HepG2 (cell line): Measurements from ENCODE around the gene MTFR1L. TPM values are rescaled to one million over a fixed set of nuclear protein-coding genes. Genes with fewer than 3 reads are reported as not detected.

Experiments used
- ATAC-seq: fragments of 200-7000 bp; cut with Tn5 transposase; 3 replicates; pipeline ENCODE4 v1.9.1; 2020; ENCODE audit warnings: mild to moderate bottlenecking, moderate library complexity
- BruUV-seq: library from RNA; stranded (reverse); fragments of 400-500 nt; replicated peaks from 2 replicates; lab custom pipeline; 2021; lab: Mats Ljungman, UMichigan
- CTCF ChIA-PET: fragments of 300-600 bp; formaldehyde crosslinking; extraction: SDS; loops from one replicate; lab custom pipeline; 2021; ENCODE audit warnings: low total read pairs, inconsistent platforms, low intra/inter-chr PET ratio; lab: Yijun Ruan, JAX
- POLR2A ChIA-PET: fragments of 350-600 bp; sonication (Branson Sonifier 250); formaldehyde crosslinking; loops from one replicate; lab custom pipeline; 2020; ENCODE audit warnings: antibody characterized with exemption, inconsistent platforms; lab: Yijun Ruan, JAX
- DNase-seq: peaks from one replicate; pipeline ENCODE4 v3.0.0-alpha.2; 2015; ENCODE audit warnings: low spot score
- FAIRE-seq: peaks from 3 replicates; lab custom pipeline; 2011; peaks lifted over from hg19 to GRCh38; lab: Jason Lieb, UNC
- H2AFZ ChIP-seq: one replicate; pipeline ENCODE4 v1.6.1; 2011; ENCODE audit warnings: low read length, inconsistent platforms
- H3K27ac ChIP-seq: fragments of 300-600 bp; 3 replicates; pipeline ENCODE4 v1.8.0; 2011; ENCODE audit warnings: mixed run types, mild to moderate bottlenecking, mixed read lengths, low read length, inconsistent platforms; ENCODE audit not compliant: insufficient read depth; ENCODE audit errors: extremely low read length
- H3K27me3 ChIP-seq, 2 experiments: fragments of 200-600 bp in 1 of 2; 2 replicates in 1 of 2; 3 replicates in 1 of 2; pipeline versions ENCODE4 v1.6.0 to v1.8.0; 2011; ENCODE audit warnings: low read length in 2 of 2, mild to moderate bottlenecking in 2 of 2, moderate library complexity in 2 of 2, inconsistent platforms in 1 of 2; ENCODE audit not compliant: insufficient read depth in 2 of 2, control insufficient read depth in 1 of 2
- H3K36me3 ChIP-seq, 2 experiments: fragments of 200-600 bp in 1 of 2; replicated peaks in 1 of 2; 2 replicates in 1 of 2; 3 replicates in 1 of 2; pipeline versions ENCODE4 v1.5.1 to v1.8.0; 2011; ENCODE audit warnings: low read length in 2 of 2, inconsistent platforms in 1 of 2; ENCODE audit not compliant: insufficient read depth in 2 of 2, control insufficient read depth in 1 of 2
- H3K4me1 ChIP-seq: 2 replicates; pipeline ENCODE4 v1.5.1; 2012; ENCODE audit warnings: low read length, inconsistent platforms; ENCODE audit not compliant: insufficient read depth
- H3K4me2 ChIP-seq: 2 replicates; pipeline ENCODE4 v1.6.0; 2011; ENCODE audit warnings: low read depth, low read length, inconsistent platforms
- H3K4me3 ChIP-seq, 3 experiments: fragments of 200-600 bp in 1 of 3; sonication (generic), shearing (Covaris generic) in 1 of 3; replicated peaks in 1 of 3; 2 replicates each; pipeline ENCODE4 v1.5.1; 2011 to 2016; ENCODE audit warnings: low read length in 3 of 3, inconsistent platforms in 2 of 3, low read depth in 2 of 3, mild to moderate bottlenecking in 2 of 3, control low read depth in 1 of 3, mixed read lengths in 1 of 3; ENCODE audit not compliant: insufficient read depth in 1 of 3
- H3K79me2 ChIP-seq: one replicate; pipeline ENCODE4 v1.6.1; 2011; ENCODE audit warnings: low read length, inconsistent platforms; ENCODE audit not compliant: insufficient read depth
- H3K9ac ChIP-seq: 2 replicates; pipeline ENCODE4 v1.6.0; 2011; ENCODE audit warnings: mild to moderate bottlenecking, low read depth, low read length, inconsistent platforms; ENCODE audit not compliant: insufficient read depth
- H3K9me3 ChIP-seq: 2 replicates; pipeline ENCODE4 v1.5.1; 2012; ENCODE audit warnings: mild to moderate bottlenecking, low read length
- H4K20me1 ChIP-seq: 2 replicates; pipeline ENCODE4 v1.6.0; 2011; ENCODE audit warnings: inconsistent platforms, mild to moderate bottlenecking, low read length, moderate library complexity; ENCODE audit not compliant: insufficient read depth
- ATF4 ChIP-seq, 2 experiments: fragments of 450-650 bp in 1 of 2; sonication (generic) in 1 of 2; formaldehyde crosslinking; IDR thresholded peaks; 2 replicates each; pipeline versions ENCODE4 v1.5.0 to v1.8.0; 2020 to 2022; ENCODE audit warnings: mild to moderate bottlenecking in 1 of 2, missing genetic modification reagents in 1 of 2
- ATF5 ChIP-seq: sonication (generic); formaldehyde crosslinking; IDR thresholded peaks from 2 replicates; pipeline ENCODE4 v1.4.0; 2020; ENCODE audit warnings: mild to moderate bottlenecking, low read depth, missing genetic modification reagents
- ATF7-NPFF ChIP-seq: sonication (generic); formaldehyde crosslinking; IDR thresholded peaks from 2 replicates; pipeline ENCODE4 v1.8.1; 2023; ENCODE audit warnings: mild to moderate bottlenecking, low read depth, missing genetic modification reagents, moderate library complexity
- CBX5 ChIP-seq: sonication (generic); formaldehyde crosslinking; IDR thresholded peaks from 2 replicates; pipeline ENCODE4 v1.4.0; 2020; ENCODE audit warnings: missing genetic modification reagents, borderline replicate concordance
- E2F2 ChIP-seq: sonication (generic); formaldehyde crosslinking; IDR thresholded peaks from 2 replicates; pipeline ENCODE4 v1.4.0; 2020; ENCODE audit warnings: missing genetic modification reagents, borderline replicate concordance
- GATAD2A ChIP-seq: IDR thresholded peaks from 2 replicates; pipeline ENCODE4 v1.6.1; 2016
- HMG20B ChIP-seq: conservative IDR thresholded peaks from 2 replicates; pipeline ENCODE4 v1.6.1; 2016; ENCODE audit warnings: missing genetic modification reagents, missing compliant biosample characterization
- KLF11 ChIP-seq: IDR thresholded peaks from 2 replicates; pipeline ENCODE4 v1.6.1; 2016; ENCODE audit warnings: missing compliant biosample characterization
- MED8 ChIP-seq: sonication (generic); formaldehyde crosslinking; IDR thresholded peaks from 2 replicates; pipeline ENCODE4 v1.8.1; 2023; ENCODE audit warnings: mild to moderate bottlenecking, missing genetic modification reagents; ENCODE audit not compliant: insufficient replicate concordance
- MIER3 ChIP-seq: IDR thresholded peaks from 2 replicates; pipeline ENCODE4 v1.6.1; 2016; ENCODE audit warnings: missing compliant biosample characterization, borderline replicate concordance
- MYC ChIP-seq: sonication (generic); formaldehyde crosslinking; IDR thresholded peaks from 2 replicates; pipeline ENCODE4 v1.9.0; 2021; ENCODE audit warnings: missing genetic modification reagents, borderline replicate concordance
- PPARG ChIP-seq: conservative IDR thresholded peaks from 2 replicates; pipeline ENCODE4 v1.6.1; 2016; ENCODE audit warnings: missing biosample characterization, missing genetic modification reagents
- RFX5 ChIP-seq: IDR thresholded peaks from 2 replicates; pipeline ENCODE4 v1.6.1; 2011; ENCODE audit warnings: low read depth, low read length, improper control_type of control experiment
- SALL1 ChIP-seq: sonication (generic); formaldehyde crosslinking; IDR thresholded peaks from 2 replicates; pipeline ENCODE4 v1.8.0; 2022; ENCODE audit warnings: mild to moderate bottlenecking, missing genetic modification reagents
- TRIM24 ChIP-seq: sonication (generic); formaldehyde crosslinking; IDR thresholded peaks from 2 replicates; pipeline ENCODE4 v1.8.0; 2022; ENCODE audit warnings: mild to moderate bottlenecking, missing genetic modification reagents
- ZNF414 ChIP-seq: sonication (generic); formaldehyde crosslinking; IDR thresholded peaks from 2 replicates; pipeline ENCODE4 v1.5.0; 2020; ENCODE audit warnings: missing genetic modification reagents
- ZNF619 ChIP-seq: sonication (generic); formaldehyde crosslinking; IDR thresholded peaks from 2 replicates; pipeline ENCODE4 v1.4.0; 2020; ENCODE audit warnings: mild to moderate bottlenecking, missing genetic modification reagents
- ZNF709 ChIP-seq: sonication (generic); formaldehyde crosslinking; IDR thresholded peaks from 2 replicates; pipeline ENCODE4 v1.5.0; 2020; ENCODE audit warnings: mild to moderate bottlenecking, missing genetic modification reagents
- ZNF713 ChIP-seq: sonication (generic); formaldehyde crosslinking; IDR thresholded peaks from 2 replicates; pipeline ENCODE4 v1.4.0; 2020; ENCODE audit warnings: mild to moderate bottlenecking, missing genetic modification reagents
- WGBS: methylation state at CpG from one replicate; pipeline ENCODE4 v1.1.6; 2017; ENCODE audit warnings: low lambda C conversion rate; 5-methylcytosine and 5-hydroxymethylcytosine counted together
- in situ Hi-C: cut with HindIII; loops from 2 replicates; pipeline ENCODE4 v1.10.0; 2017; ENCODE audit warnings: low pct_unique_long_range_greater_than_20kb; ENCODE audit not compliant: extremely low pct_ligation_motif_present
- intact Hi-C: fragments of 100-400 bp; cut with micrococcal nuclease; formaldehyde crosslinking; loops from one replicate; pipeline ENCODE4 v1.10.0; 2022; ENCODE audit not compliant: unreplicated experiment
- polyA plus RNA-seq, 8 experiments: library from polyadenylated mRNA; depleted of rRNA in 3 of 8; stranded (reverse) in 7 of 8; unstranded in 1 of 8; fragments of >200 nt; fragmentation: Illumina TruSeq in 4 of 8; extraction: Trizol in 4 of 8; gene quantifications; 2 replicates each; pipeline versions ENCODE4 v1.2.1 to v1.2.3, GENCODE V29; 2011 to 2016; ENCODE audit warnings: low read depth in 4 of 8, missing spikeins in 1 of 8, mixed read lengths in 1 of 8; ENCODE audit not compliant: insufficient read depth in 1 of 8
- total RNA-seq, 5 experiments: library from RNA; depleted of rRNA; stranded (reverse); fragments of >200 nt; fragmentation: Illumina TruSeq; extraction: Trizol; gene quantifications; 2 replicates each; pipeline ENCODE4 v1.2.3, GENCODE V29; 2016; ENCODE audit warnings: low read depth in 1 of 5

The MTFR1L gene
- total and polyA plus RNA-seq, 2 of the 13 experiments (the other 11 are each of a cell fraction or from before 2014, with no cell fraction given): 38.0 to 55.7 TPM

- peak; percentile 40; the same call in 1 of the 2 replicates for TF ChIP-seq GATAD2A (CRISPR knock-in tag)
- TF ChIP-seq HMG20B (CRISPR knock-in tag): no peak
- TF ChIP-seq SALL1: 0 out of 2 replicates have a peak, but pooled peaks have one; percentile 31
Measured at GRCh38 chr1:25818569-25818968, 1.2 kb upstream of the MTFR1L start (continued).

- no peaks in the 10 kb centered on the region; a peak in 1 of 5 replicates for H3K27me3 ChIP-seq
- H3K79me2 ChIP-seq: peaks cover 26% of the 10 kb centered on the region
- peak overlapping the region; percentile 90 to 94 (median 94) for H3K4me3 ChIP-seq
- FAIRE-seq (no peak), ATAC-seq (peak; percentile 81), DNase-seq (peak; percentile 69)
- H3K36me3 ChIP-seq: peaks cover 0 to 9% of the 10 kb centered on the region in 2 experiments; a peak in 1 of 5 replicates
- no TSS peak for BruUV-seq
- peak overlapping the region; percentile 95 for H3K4me2 ChIP-seq
- H3K9ac ChIP-seq: peak overlapping the region; percentile 98
- peaks cover 37% of the 10 kb centered on the region for H3K4me1 ChIP-seq
- H3K27ac ChIP-seq: peak overlapping the region; percentile 98
- in situ Hi-C loops (loop anchor here (10.0 to 25.0 kb wide), 2 partner anchors 174 to 208 kb away; partner anchors contain the start of genes MAN1C1 and PAFAH2), intact Hi-C loops (loop anchor here (5.0 kb wide), 2 partner anchors 72 to 177 kb away; partner anchors contain the start of gene PAFAH2)
- ChIA-PET POLR2A (interaction anchor here (0.9 to 3.3 kb wide), 13 partner anchors 9 to 349 kb away, joined by 3 to 20 read pairs (median 4); partner anchors contain the start of genes PAFAH2, SELENON and ZNF593), CTCF (no interaction called here)
- no peaks in the 10 kb centered on the region for H3K9me3 ChIP-seq
- WGBS: 2% methylated on average over 12 of the region's 67 CpGs
- H4K20me1 ChIP-seq: peaks cover 8% of the 10 kb centered on the region
- no peak overlapping the region for H2AFZ ChIP-seq
- no peak for TF ChIP-seq ATF5 (CRISPR knock-in tag)
- TF ChIP-seq ZNF709 (CRISPR knock-in tag): no peak
- no peak for TF ChIP-seq MED8 (CRISPR knock-in tag)
- TF ChIP-seq PPARG (CRISPR knock-in tag): no peak
- TF ChIP-seq CBX5: no peak
- TF ChIP-seq MYC: no peak; the same call in 1 of the 2 replicates
- peak; percentile 70; the same call in 1 of the 2 replicates for TF ChIP-seq ZNF414 (CRISPR knock-in tag)
- TF ChIP-seq ZNF713 (CRISPR knock-in tag): no peak
- TF ChIP-seq E2F2 (CRISPR knock-in tag): no peak
- TF ChIP-seq RFX5: no peak
- TF ChIP-seq ATF7-NPFF (CRISPR knock-in tag): no peak; the same call in 1 of the 2 replicates
- 0 out of 4 replicates have a peak, but pooled peaks of 1 of the 2 experiments have one; percentile 6 for TF ChIP-seq ATF4 (CRISPR knock-in tag; IDR thresholded peaks at IDR 0.05)
- TF ChIP-seq ZNF619: 0 out of 2 replicates have a peak, but pooled peaks have one; percentile 41
- no peak for TF ChIP-seq KLF11 (CRISPR knock-in tag)
- no peak for TF ChIP-seq TRIM24 (CRISPR knock-in tag)
- no peak for TF ChIP-seq MIER3 (CRISPR knock-in tag)
Measured at GRCh38 chr1:25820247-25821111, 725 bp downstream of the MTFR1L start.
